IMR-90 (cell line): ENCODE results near the gene C6. TPM values are rescaled to one million over a fixed set of nuclear protein-coding genes. Genes with fewer than 3 reads are reported as not detected.

Source experiments
- ATAC-seq: fragments of 200-7000 bp; cut with Tn5 transposase; 2 replicates; pipeline ENCODE4 v1.9.1; 2020; ENCODE audit warnings: low read depth, mild to moderate bottlenecking, moderate library complexity
- BruUV-seq: library from RNA; stranded (reverse); fragments of 400-500 nt; replicated peaks from 2 replicates; lab custom pipeline; 2021; lab: Mats Ljungman, UMichigan
- CTCF ChIA-PET: fragments of 300-600 bp; formaldehyde crosslinking; extraction: SDS; loops from one replicate; lab custom pipeline; 2021; ENCODE audit warnings: antibody characterized with exemption; lab: Yijun Ruan, JAX
- POLR2A ChIA-PET: fragments of 300-600 bp; sonication (Branson Sonifier 250); formaldehyde crosslinking; loops from one replicate; lab custom pipeline; 2022; ENCODE audit warnings: antibody characterized with exemption; ENCODE audit not compliant: unreplicated experiment; lab: Charles Lee
- DNase-seq: peaks from one replicate; pipeline ENCODE4 v3.0.0; 2013
- H2AFZ ChIP-seq: replicated peaks from 2 replicates; pipeline ENCODE3; 2013; ENCODE audit warnings: low read length, mild to moderate bottlenecking; ENCODE audit not compliant: poor library complexity
- H2AK5ac ChIP-seq: 2 replicates; pipeline ENCODE4 v1.6.1; 2013; ENCODE audit warnings: low read depth, low read length, inconsistent platforms
- H2AK9ac ChIP-seq: replicated peaks from 2 replicates; pipeline ENCODE3; 2013; ENCODE audit warnings: mild to moderate bottlenecking, low read depth, low read length, moderate library complexity; ENCODE audit not compliant: poor library complexity
- H2BK120ac ChIP-seq: 2 replicates; pipeline ENCODE4 v1.6.1; 2013; ENCODE audit warnings: low read depth, low read length, inconsistent platforms
- H2BK15ac ChIP-seq: 3 replicates; pipeline ENCODE4 v1.6.1; 2013; ENCODE audit warnings: low read depth, low read length, inconsistent platforms
- H2BK20ac ChIP-seq: 2 replicates; pipeline ENCODE4 v1.6.1; 2013; ENCODE audit warnings: low read depth, mild to moderate bottlenecking, inconsistent platforms, low read length, moderate library complexity
- H2BK5ac ChIP-seq: 2 replicates; pipeline ENCODE4 v1.6.1; 2013; ENCODE audit warnings: mild to moderate bottlenecking, low read depth, low read length, inconsistent platforms; ENCODE audit not compliant: poor library complexity, severe bottlenecking
- H3K14ac ChIP-seq: replicated peaks from 2 replicates; pipeline ENCODE4 v1.6.1; 2013; ENCODE audit warnings: low read depth, low read length, inconsistent platforms
- H3K18ac ChIP-seq: 2 replicates; pipeline ENCODE4 v1.6.1; 2013; ENCODE audit warnings: low read depth, low read length, control low read depth
- H3K23ac ChIP-seq: 2 replicates; pipeline ENCODE4 v1.6.1; 2013; ENCODE audit warnings: low read depth, low read length, inconsistent platforms
- H3K27ac ChIP-seq: 2 replicates; pipeline ENCODE4 v1.5.1; 2013; ENCODE audit warnings: mild to moderate bottlenecking, control low read depth, low read length; ENCODE audit not compliant: insufficient read depth
- H3K27me3 ChIP-seq: 2 replicates; pipeline ENCODE4 v1.6.1; 2013; ENCODE audit warnings: low read length; ENCODE audit not compliant: control insufficient read depth, insufficient read depth
- H3K36me3 ChIP-seq: 2 replicates; pipeline ENCODE4 v1.6.1; 2013; ENCODE audit warnings: low read length, mixed read lengths; ENCODE audit not compliant: control insufficient read depth, insufficient read depth
- H3K4ac ChIP-seq: 2 replicates; pipeline ENCODE4 v1.6.1; 2013; ENCODE audit warnings: low read depth, low read length, inconsistent platforms
- H3K4me1 ChIP-seq: 2 replicates; pipeline ENCODE4 v1.6.1; 2013; ENCODE audit warnings: low read length, mixed read lengths; ENCODE audit not compliant: control insufficient read depth, insufficient read depth
- H3K4me2 ChIP-seq: 2 replicates; pipeline ENCODE4 v1.6.1; 2013; ENCODE audit warnings: low read depth, mild to moderate bottlenecking, control low read depth, low read length, moderate library complexity
- H3K4me3 ChIP-seq: 2 replicates; pipeline ENCODE4 v1.5.1; 2013; ENCODE audit warnings: low read depth, mild to moderate bottlenecking, control low read depth, low read length, moderate library complexity; ENCODE audit not compliant: insufficient read depth
- H3K56ac ChIP-seq: 2 replicates; pipeline ENCODE4 v1.6.1; 2013; ENCODE audit warnings: low read length, inconsistent platforms; ENCODE audit not compliant: insufficient read depth; ENCODE audit errors: extremely low read depth
- H3K79me1 ChIP-seq, 2 experiments: 2 replicates each; pipeline ENCODE4 v1.6.1; 2013; ENCODE audit warnings: low read length in 2 of 2, inconsistent platforms in 1 of 2, low read depth in 1 of 2
- H3K9ac ChIP-seq: 2 replicates; pipeline ENCODE4 v1.6.1; 2013; ENCODE audit warnings: low read depth, low read length, control low read depth
- H3K9me1 ChIP-seq: 2 replicates; pipeline ENCODE4 v1.6.1; 2013; ENCODE audit warnings: low read length, inconsistent platforms; ENCODE audit not compliant: insufficient read depth
- H3K9me3 ChIP-seq: 2 replicates; pipeline ENCODE4 v1.6.1; 2013; ENCODE audit warnings: low read length; ENCODE audit not compliant: control insufficient read depth, insufficient read depth
- H4K20me1 ChIP-seq: 2 replicates; pipeline ENCODE4 v1.6.1; 2013; ENCODE audit warnings: low read length, inconsistent platforms; ENCODE audit not compliant: insufficient read depth
- H4K5ac ChIP-seq: 2 replicates; pipeline ENCODE4 v1.6.1; 2013; ENCODE audit warnings: mild to moderate bottlenecking, low read depth, low read length, control low read depth
- H4K8ac ChIP-seq, 2 experiments: 2 replicates each; pipeline ENCODE4 v1.6.1; 2013; ENCODE audit warnings: low read depth in 2 of 2, low read length in 2 of 2, control low read depth in 1 of 2, inconsistent platforms in 1 of 2
- H4K91ac ChIP-seq: 2 replicates; pipeline ENCODE4 v1.6.1; 2013; ENCODE audit warnings: low read depth, low read length, inconsistent platforms; ENCODE audit not compliant: insufficient read depth
- BHLHE40 ChIP-seq: fragments of 150-350 bp; IDR thresholded peaks from 2 replicates; pipeline ENCODE4 v1.6.1; 2016; ENCODE audit warnings: mild to moderate bottlenecking, low read depth, low read length
- RCOR1 ChIP-seq: IDR thresholded peaks from 2 replicates; pipeline ENCODE4 v1.6.1; 2012; ENCODE audit warnings: mild to moderate bottlenecking, low read length, improper control_type of control experiment; ENCODE audit not compliant: insufficient replicate concordance
- RFX5 ChIP-seq: IDR thresholded peaks from 2 replicates; pipeline ENCODE4 v1.8.0; 2012; ENCODE audit warnings: low read depth, mild to moderate bottlenecking, low read length, moderate library complexity
- WGBS, 2 experiments: methylation state at CpG; one replicate each; pipeline versions ENCODE4 v1.1.5 to v1.1.7; 2013; ENCODE audit warnings: missing lambda C conversion rate in 2 of 2; ENCODE audit not compliant: insufficient read length in 1 of 2; ENCODE audit errors: extremely low coverage in 2 of 2; 5-methylcytosine and 5-hydroxymethylcytosine counted together
- dilution Hi-C: fragments of 300-500 bp; cut with HindIII; formaldehyde crosslinking; loops from one replicate; pipeline ENCODE4 v1.14.3; 2018; ENCODE audit warnings: low sequenced_read_pairs; ENCODE audit not compliant: unreplicated experiment
- in situ Hi-C: fragments of 300-500 bp; cut with MboI; formaldehyde crosslinking; loops from 3 replicates; pipeline ENCODE4 v1.14.3; 2019; ENCODE audit warnings: low sequenced_read_pairs, inconsistent platforms, mixed read lengths
- intact Hi-C: fragments of 100-400 bp; cut with micrococcal nuclease; formaldehyde crosslinking; loops from 2 replicates; pipeline ENCODE4 v1.10.0; 2022
- polyA plus RNA-seq, 3 experiments: library from polyadenylated mRNA; depleted of rRNA; stranded (reverse); fragments of >200 nt; gene quantifications; 2 replicates each; pipeline ENCODE4 v1.2.3, GENCODE V29; 2012; ENCODE audit warnings: low replicate concordance in 1 of 3
- total RNA-seq: library from RNA; depleted of rRNA; stranded (reverse); fragments of >200 nt; gene quantifications from 2 replicates; pipeline ENCODE4 v1.2.3, GENCODE V29; 2012
- TF ChIP-seq, protein P1 (sequence below): fragments of 150-350 bp; IDR thresholded peaks from 2 replicates; pipeline ENCODE4 v1.6.1; 2016; ENCODE audit warnings: low read depth, mild to moderate bottlenecking, low read length, moderate library complexity, borderline replicate concordance

The C6 gene
- total and polyA plus RNA-seq, 2 of the 4 experiments (the other 2 are of a cell fraction) = 0.05 to 0.18 TPM

DNA sequence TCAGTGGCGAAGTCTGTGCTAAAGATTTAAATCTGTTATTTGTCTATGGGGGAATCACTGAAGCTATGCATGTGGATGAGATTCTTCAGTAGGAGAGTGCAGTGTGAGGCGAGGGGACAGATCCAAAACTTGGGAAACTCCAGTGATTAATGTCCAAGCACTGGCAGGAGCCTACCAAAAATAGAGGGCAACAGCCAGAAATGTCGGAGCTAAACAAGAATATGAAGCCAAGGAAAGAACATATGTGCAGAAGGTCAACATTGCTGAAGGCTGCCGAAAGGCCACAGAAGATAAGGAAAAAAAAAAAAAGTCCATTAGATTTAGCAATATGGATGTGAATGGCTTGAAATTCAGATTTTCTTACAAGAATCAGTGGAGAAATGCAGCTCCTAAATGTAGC lies 61.8 kb downstream of the C6 start:
- Histone ChIP-seq H3K56ac (no peak overlapping the region), H4K5ac (no peak overlapping the region), H2BK5ac (no peak overlapping the region), H3K4ac (no peak overlapping the region), H2AFZ (no peak overlapping the region), H3K23ac (no peak overlapping the region), H2BK15ac (no peak overlapping the region), H4K20me1 (no peaks in the 10 kb centered on the region), H3K18ac (no peak overlapping the region; the same call in 1 of the 2 replicates), H3K36me3 (no peaks in the 10 kb centered on the region), H3K4me1 (peaks cover 6% of the 10 kb centered on the region; the same call in 1 of the 2 replicates), H3K27ac (no peak overlapping the region), H3K79me1 (no peaks in the 10 kb centered on the region), H3K9me1 (peaks cover 2% of the 10 kb centered on the region; the same call in 1 of the 2 replicates), H3K9me3 (no peaks in the 10 kb centered on the region), H3K4me3 (no peak overlapping the region), H2AK5ac (no peak overlapping the region), H4K8ac (no peak overlapping the region; a peak in 1 of 4 replicates), H3K4me2 (no peak overlapping the region), H2BK120ac (no peak overlapping the region), H3K9ac (no peak overlapping the region), H4K91ac (no peak overlapping the region), H2BK20ac (no peak overlapping the region), H2AK9ac (no peak overlapping the region), H3K27me3 (no peaks in the 10 kb centered on the region), H3K14ac (no peak overlapping the region)
- no peak for TF ChIP-seq BHLHE40
- TF ChIP-seq, protein P1, sequence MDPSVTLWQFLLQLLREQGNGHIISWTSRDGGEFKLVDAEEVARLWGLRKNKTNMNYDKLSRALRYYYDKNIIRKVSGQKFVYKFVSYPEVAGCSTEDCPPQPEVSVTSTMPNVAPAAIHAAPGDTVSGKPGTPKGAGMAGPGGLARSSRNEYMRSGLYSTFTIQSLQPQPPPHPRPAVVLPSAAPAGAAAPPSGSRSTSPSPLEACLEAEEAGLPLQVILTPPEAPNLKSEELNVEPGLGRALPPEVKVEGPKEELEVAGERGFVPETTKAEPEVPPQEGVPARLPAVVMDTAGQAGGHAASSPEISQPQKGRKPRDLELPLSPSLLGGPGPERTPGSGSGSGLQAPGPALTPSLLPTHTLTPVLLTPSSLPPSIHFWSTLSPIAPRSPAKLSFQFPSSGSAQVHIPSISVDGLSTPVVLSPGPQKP = no peak
- no peak for TF ChIP-seq RFX5
- no peak for TF ChIP-seq RCOR1
- DNase-seq (no peak), ATAC-seq (no peak)
- ChIA-PET CTCF (no interaction called here), POLR2A (no interaction called here)
- dilution Hi-C loops = no loop called here
- BruUV-seq = no TSS peak
- in situ Hi-C loops = no loop called here
- intact Hi-C loops = no loop called here
- 79% methylated on average over 2 of the region's 4 CpGs; no CpG with 5 or more reads in 1 of the 2 experiments for WGBS, 2 experiments
